Left kidney (tissue), 2 donors: ENCODE results near the gene IL6ST. TPM values are rescaled to one million over a fixed set of nuclear protein-coding genes. Genes with fewer than 3 reads are reported as not detected.
A peak's percentile ranks its signal among the peaks of the same experiment; 100 is the strongest.
"Not testable (repeated sequence)": the region's sequence is repeated elsewhere in the genome, so short reads cannot be mapped to it uniquely, and the experiment has no call there.

Experiments used
- DNase-seq: peaks from one replicate; pipeline ENCODE4 v3.0.0-alpha.2; 2013
- polyA plus RNA-seq: library from polyadenylated mRNA; unstranded; fragments of 120-200 nt; gene quantifications from one replicate; pipeline ENCODE4 v1.2.1, GENCODE V29; 2013; ENCODE audit not compliant: insufficient read length

The IL6ST gene
- polyA plus RNA-seq, 1 donor = 169 TPM

DNA sequence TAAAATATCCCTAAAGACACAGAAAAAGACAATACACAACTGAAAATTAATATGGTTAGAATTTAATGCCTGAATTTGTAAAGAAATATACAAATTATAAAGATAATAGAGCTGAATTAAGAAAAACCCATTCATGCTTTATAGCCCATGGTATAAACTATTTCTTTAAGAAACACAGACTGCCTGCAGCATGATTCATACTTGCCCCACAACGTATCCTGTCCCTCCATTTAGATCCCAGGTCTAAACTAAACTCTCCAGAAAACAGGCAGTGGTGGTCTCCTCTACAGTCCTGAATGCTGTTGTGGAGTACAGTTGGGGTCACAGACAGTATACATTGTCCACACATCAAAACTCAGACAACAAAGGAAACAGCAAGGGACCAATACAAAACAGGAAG, 24.8 kb downstream of the IL6ST start:
- DNase-seq = no peak

DNA sequence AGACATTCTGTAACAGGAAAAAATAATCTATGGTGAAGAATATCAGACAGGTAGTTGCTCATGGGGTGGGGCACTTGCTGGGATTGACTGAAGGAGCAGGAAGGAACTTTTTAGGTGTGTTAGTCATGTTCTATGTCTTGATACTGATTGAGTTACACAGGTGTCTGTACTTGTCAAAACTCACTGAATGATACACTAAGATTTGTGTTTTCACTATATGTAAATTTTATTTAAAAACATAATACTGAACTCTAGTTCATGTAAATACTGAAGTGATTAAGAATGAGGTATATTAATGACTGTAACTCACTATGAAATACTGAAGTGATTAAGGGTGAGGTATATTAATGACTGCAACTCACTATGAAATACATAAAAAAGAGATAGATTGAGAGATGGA, 28.5 kb downstream of the IL6ST start:
- no peak for DNase-seq

DNA sequence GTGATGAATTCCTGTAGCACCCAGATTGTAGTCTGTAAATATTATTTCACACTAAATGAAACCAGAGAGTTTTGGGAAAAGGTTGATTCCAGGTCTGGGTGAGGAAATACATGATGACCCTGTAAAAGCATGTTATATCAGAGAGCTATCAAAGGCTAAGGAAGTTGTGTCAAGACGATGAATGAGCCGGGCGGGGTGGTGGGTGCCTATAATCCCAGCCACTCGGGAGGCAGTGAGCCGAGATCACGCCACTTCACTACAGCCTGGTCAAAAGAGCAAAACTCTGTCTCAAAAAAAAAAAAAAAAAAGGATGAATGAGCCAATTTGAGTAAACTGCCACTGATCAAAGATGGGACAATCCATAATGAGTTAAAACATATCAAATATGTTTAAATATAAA, 29.2 kb downstream of the IL6ST start:
- no peak for DNase-seq

DNA sequence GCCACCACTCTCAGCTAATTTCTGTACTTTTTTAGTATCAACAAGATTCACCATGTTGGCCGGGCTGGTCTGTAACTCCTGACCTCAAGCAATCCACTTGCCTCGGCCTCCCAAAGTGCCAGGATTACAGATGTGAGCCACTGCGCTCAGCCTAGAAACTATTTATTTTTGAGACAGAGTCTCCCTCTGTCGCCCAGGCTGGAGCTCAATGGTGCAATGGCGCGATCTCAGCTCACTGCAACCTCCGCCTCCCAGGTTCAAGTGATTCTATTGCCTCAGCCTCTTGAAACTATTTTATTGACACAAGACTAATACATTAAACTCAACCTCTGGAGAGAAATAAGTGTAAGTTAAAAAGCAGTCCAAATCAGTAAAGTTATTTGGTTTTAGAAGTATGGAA, 34.0 kb downstream of the IL6ST start:
- no peak for DNase-seq

DNA sequence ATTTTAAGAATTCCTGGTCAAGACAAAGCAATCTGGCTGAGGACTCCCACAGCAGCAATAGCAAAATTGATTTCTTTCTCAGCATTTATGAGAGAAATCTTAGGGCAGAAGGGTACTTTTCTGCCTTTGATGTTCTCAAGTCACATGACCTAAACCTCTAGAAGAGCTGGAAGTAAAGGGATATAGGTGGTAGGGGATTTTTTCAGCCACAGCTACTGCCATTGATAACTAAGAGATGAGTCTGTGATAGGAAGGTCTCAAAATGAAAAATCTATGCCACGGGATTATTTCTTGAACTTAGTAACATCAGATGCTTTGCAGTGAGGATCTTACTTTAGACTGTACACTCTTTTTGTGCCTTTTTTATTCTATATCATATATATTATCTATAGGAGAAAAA, 35.6 kb downstream of the IL6ST start:
- no peak for DNase-seq

DNA sequence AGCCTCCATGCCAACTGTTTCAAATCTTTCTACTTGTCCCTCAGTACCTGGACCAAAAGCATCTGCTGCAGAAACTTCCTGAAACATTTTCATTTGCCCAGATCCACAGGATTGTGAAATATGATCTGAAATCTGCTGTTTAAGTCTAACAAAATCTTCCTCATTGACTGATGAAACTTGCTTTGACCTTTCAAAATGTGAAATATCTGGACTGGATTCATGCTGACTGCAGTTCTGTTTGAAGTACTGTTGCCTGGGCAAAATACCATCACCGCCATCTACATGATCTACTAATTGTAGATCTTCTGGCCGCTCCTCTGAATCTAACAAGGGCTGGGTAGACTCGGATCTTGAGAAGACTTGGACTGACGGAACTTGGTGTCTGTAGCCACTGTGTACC, 53.6 kb downstream of the IL6ST start:
- not testable (repeated sequence) for DNase-seq

DNA sequence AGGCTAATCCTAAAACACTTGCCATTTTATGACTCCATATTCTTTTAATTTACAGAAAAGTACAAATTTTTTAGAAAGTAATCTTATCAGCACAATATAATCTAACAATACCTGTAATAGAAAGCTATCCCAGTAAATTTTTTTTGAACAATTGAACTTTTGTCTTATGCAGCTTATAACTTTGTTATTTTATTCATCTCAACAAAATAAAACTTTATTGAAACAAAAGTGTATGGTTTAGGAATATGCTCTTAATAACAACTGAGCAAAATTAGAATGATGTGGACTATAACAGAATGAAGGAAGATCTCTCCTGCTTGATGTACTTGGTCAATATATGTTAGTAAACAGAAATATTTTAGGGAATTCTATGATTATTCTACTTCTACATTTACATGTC, 57.2 kb downstream of the IL6ST start:
- DNase-seq = not testable (repeated sequence)

DNA sequence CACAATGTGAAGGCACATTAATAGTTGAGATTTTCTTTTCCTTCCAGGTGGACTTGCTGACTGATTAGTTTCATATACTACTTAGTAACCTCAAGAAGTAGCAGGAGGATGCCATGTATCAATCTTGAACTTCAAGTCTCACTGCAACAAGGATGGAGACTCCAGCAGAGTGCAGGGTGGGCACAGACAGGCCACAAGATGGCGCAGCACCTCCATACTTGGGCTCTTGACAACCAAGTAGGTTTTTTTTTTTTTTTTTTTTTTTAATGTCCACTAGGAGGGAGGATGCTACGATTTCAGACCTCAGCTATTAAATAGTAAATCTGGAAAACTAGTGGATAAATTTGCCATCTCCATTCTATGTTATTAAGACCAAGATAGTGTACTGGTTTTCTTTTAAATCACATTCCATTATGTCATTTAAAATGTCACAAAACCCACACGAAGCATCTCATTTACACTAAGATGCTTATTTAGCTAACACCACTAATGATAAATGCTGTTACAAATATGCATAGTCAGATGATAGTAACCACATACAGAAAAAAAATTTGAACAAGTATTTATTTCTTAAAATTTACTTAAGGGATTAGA, 58.6 kb downstream of the IL6ST start:
- DNase-seq = peak; percentile 71

DNA sequence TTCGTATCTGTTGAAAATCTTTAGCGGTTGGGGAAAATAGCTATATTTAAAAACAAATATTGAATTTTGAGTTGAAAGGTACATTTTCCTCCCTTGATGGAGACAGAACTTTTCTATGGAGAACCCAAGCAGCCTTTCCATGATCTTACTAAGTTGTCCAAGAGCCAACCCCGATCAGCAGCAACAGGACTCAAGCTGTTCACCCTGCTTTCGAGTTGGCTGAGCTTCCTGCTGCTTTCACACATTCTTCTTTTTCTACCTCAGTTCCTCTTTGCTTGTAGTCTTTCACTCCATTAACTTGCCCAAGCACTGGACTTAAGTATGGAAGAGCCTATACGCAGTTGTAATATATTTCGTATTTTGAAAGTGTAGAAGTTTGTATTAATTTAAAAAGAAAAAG, 59.4 kb downstream of the IL6ST start:
- DNase-seq = no peak

DNA sequence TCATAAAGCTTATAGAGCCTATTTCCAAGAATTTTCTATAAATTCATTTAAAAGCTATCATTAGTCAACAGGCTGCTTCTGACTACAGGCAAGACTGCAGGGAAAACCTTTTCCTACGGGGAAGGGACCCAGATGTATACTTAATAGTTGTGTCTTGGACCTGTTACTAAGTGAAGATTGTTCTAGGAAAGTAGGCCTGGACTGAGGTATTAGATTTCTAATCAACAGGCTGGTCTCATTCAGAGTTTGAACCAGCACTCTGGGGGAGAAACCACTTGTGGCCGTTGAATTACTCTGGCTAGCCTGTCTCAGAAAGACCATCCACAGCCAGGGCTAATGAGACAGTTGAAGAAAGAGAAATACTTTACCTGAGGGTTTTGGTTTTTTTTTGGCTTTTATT, 60.0 kb downstream of the IL6ST start:
- DNase-seq = no peak

DNA sequence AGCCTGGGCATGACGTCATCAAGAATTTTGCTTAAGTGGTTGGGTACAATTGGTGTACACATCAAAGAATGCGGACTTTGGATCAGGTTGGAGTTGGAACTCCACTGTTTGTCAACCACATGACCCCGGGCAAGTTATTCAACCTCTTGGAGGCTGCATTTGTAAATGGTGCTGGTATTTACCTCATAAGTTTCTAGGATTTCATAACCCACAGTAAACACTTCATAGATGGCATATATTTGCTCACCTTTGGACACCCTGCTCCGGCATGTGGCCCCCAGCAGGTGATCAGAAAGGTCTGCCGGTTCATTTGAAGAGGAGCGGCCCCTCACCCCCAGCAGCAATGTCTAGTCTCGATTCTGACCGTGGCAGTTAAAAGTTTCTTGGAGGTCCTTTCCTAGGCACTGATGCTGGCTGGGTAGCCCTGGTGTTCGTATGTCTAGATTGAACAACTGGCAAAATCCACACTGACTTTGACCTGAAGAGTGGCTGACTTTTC, 60.6 kb downstream of the IL6ST start:
- no peak for DNase-seq

DNA sequence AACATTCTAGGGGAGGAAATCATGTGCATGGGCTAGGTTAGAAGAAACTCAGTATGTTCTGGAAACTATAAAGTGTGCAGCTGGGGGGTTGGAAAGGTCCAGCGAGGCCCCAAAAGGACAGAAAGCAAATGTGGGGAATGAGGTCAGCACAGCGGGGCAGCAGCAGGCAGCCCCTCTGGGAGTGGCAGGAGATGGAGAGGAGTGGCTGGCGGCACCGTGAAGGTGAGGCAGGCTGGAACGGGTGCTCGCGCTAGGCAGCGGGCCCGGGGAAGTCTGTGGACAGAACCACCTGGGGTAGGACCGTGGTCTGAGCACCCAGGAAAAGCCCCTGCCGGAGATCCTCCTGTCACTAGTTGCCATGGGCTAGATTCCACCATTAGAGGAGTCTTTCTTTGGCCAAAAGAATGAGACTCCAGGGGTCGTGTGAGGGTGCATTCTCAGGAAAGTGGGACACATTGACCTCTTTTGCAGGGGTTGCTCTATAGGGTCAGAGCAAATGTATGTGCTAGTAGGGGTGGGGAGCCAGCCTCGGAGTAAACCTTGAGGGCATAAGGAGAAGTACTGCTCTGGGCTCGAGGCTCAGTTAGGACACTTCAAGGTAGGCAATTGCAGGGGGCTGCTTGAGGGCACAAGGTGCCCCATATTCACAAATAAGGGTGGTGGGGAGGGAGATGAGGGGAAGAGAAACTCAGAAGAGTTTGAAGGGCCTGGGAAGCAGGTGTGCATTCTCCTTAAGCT, 61.2 kb downstream of the IL6ST start:
- DNase-seq = no peak

DNA sequence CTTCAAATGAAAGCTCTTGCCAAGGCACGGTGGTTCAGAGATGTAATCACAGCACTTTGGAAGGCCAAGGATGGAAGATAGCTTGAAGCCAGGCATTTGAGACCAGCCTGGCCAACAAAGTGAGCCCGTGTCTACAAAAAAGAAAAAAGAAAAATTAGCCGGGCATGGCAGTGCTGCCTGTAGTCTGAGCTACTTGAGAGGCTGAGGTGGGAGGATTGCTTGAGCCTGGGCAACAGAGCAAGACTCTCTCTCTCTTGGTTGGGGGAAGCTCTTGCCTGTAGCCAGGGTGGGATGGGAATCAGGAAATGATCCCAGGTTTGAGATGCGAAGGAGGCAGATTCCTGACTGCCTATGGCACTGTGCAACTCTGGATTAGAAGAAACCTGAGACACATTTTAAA, 62.1 kb downstream of the IL6ST start:
- no peak for DNase-seq

DNA sequence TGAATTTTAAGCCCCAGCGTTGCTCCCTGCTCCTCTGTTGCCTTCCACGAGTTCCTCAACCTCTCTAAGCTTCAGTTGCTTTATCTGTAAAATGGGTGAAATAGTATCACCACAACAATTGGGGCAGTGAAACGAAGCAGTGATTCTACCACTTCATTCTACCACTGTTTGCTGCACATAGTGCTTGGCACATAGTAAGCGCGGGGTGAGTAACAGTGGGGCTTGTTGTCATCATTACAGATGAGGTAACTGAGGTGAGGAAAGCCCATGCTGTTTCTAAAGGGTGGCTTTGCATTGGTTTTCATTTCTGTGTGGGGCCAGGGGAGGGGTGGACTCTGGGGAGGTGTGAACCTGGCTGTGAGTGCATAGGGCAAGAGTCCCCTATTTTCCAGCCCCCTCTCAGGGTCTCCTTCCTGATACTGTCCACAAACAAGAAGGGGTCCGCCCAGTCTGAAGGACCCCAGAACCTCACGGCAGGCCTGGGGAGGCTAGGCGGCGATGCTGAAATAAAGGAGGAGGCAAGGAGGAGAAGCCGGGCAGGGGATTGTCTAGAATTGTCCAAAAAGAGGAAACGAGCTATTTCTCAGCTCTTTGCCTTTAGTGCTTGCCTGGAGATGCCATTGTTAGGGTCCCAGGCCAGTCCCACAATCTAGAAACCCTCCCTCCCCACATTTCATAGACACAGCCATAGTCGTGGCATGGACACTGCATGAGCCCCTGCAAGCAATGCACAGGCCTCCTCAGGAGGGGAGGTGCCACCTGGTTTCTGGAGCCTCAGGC, 65.6 kb downstream of the IL6ST start:
- DNase-seq = no peak

DNA sequence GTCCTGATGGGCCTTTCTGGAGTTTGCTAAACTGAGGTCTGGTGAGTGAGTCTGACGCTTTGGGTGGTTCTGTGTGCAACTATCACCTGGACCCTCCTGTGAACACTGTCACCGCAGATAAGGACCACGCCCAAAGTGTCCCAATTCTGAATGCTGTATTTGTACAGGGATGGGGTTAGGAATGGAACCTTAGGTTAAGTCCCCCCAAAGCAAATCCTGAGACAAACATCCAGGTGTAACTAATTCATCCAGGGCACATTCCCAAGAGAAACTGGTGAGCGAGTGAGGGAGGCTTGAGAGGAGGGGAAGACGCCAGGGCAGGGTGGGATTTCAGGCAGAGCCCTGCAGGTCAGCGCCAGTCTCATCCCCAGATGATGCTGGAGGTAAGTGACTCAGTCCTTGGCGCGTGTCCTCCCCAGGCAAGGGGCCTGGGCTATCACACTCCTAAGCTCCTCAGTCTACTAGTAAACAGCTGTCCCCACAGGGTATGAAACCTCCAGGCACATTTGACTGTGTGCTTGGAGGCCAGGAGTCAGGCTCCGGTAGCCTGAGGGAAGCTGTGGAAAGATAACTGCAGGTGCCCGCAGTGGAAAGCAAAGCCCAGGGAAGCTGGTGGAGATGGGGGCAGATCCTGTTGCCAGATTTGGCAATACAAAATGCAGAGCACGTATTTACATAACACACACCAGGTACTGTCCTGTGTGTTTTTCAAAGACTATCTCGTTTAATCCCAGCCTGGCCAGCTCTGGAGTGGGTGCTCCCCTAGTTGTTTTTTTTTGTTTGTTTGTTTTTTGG, 66.7 kb downstream of the IL6ST start:
- DNase-seq = no peak

DNA sequence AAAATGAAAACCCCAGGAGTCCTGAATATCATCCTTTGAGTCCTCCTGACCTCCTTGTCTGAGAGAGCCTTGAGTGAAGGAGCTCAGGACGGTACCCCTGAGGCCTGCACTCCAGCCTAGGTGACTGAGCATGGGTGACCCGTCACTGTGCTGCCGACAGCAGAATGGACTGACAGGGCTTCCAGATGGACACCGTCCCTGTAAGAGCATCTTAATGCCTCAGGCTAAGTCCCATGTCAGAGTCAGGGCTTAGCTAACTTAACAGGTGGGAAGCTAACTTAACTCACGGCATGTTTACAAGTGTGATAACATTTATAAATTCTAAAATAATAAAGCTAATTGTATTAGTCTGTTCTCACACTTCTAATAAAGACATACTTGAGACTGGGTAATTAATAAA, 68.3 kb downstream of the IL6ST start:
- no peak for DNase-seq

DNA sequence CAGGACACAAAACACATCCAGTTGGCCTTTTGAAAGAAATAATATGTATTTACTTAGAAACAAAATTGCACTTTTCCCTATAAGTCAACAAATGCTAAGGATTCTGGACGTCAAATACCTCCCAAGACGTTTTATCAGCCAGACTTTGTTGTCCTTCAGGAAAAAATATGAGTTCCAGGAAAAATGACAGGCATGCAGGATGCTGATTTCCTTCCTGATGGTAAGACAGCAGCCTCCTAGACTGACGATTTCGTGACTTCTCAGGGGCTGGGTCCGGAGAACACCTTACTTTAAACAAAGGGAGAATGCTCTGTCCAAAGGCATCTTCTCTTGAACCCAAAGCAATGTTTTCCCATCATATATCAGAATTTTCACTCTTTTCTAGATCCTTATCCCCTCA, 69.1 kb downstream of the IL6ST start:
- no peak for DNase-seq

DNA sequence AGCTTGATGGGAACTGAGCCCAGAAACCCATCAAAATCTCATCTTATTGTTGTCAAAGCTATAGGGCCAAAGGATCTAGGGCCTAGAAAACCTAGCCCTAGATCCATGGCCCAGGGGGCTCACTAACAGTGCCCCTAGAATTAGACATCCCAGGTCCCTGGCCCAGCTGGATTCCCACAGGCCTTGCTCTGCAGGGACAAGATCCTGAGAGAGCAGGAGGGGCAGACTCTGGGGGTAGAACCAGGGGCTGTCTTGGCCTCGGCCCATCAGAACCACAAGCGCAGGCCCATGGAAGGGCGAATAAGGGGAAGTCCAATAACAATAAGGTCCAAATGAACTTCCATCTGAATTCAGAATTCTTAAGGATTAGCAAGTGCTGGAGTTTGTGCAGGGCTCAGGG, 69.6 kb downstream of the IL6ST start:
- DNase-seq = no peak

DNA sequence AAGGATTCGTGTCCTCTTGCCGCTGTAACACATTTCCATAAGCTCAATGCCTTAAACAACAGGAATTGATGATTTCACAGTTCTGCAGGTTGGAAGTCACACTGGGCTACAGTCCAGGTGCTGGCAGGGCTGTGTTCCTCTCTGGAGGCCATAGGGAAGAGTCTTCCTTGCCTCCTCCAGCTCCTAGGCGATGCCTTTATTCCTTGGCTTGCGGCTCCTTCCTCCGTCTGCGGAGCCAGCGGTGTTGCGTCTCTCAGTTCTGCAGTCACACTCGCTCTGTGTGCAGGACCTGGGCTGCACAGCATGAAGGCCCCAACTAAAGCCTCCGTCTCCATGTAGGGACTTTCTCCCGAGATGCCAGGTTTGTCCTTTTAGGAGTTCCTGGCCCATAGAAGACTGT, 70.0 kb downstream of the IL6ST start:
- no peak for DNase-seq

DNA sequence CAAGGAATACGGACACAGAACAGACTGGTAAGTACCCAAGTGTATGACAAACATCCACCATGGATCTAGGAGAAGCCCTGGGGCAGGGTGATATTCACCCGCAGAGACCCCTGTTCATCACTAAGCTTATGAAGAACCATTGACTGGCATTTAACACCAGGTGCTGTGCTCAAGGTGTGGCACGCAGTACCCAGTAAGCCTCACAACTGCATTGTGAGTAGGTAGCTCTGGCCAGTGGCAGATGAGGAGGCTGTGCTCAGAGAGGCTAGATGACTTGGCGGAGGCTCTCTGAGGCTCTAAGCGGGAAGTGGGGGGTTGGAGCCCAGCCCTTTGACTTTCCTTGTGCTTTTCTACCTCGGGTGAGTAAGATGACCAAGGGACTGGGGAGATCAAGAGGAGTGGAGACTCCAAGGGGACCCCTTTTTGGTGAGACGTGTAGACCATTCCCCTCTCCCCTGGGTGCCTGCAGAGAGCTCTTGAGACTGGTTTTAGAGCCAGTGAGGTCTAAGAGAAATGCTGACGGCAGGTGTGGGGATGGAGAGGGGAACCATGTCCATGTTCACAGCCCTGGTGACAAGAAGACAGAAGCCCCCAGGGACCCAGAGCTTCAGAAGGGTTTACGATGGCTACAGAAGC, 70.8 kb downstream of the IL6ST start:
- DNase-seq = no peak

DNA sequence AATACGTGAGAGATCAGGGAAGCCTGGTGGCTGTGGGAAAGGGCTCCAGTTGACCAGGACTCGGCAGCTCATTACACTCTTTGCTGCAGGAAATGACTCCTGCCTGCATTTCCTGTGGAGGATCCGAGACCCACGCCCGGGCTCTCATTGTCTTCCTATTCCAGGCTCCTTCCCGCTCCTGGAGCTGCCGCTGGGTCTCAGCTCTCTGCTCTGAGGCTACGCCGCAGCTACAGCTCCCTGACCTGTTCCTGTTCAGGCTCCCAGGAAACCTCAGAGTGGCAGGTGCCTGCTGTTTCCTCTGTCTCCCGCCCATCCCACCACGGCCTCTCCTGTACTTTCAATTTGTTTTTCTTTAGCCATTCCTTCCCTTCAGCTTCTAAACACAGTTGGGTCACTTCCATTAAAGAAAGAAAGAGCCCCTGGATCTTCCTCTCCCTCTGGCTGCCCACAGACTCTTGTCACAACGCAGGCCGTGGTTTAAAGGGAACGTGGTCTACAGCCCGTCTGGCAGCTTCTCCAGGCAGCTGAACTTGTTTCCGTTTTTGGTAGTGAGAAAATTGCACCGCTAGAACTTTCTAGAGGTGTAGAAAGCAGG, 71.5 kb downstream of the IL6ST start:
- DNase-seq = no peak

DNA sequence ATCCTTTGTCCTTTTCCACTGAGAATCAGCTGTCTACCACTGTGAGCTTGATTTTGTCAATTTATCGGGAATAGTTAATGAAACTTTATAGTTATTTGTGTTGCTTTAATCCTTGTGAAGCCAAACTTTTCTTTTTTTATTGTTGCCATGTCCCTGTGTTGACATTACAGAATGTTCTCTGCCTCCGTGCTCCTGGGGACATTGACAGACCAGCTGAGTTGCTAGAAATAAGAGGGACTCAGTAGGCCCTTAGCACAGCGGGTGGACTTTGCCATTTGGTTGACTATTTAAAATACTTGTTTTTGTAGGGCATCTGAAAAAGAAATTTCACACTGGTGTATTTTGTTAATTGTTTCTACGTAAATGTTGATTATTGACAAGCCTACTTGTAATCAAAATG, 73.1 kb downstream of the IL6ST start:
- DNase-seq = no peak
